ENCODE measurements around the gene PCSK7. TPM values are rescaled to one million over a fixed set of nuclear protein-coding genes. Genes with fewer than 3 reads are reported as not detected.

The PCSK7 gene
- total RNA-seq, 4 donors from 2014 or later: 56.7 to 113 (median 73.3) TPM

DNA sequence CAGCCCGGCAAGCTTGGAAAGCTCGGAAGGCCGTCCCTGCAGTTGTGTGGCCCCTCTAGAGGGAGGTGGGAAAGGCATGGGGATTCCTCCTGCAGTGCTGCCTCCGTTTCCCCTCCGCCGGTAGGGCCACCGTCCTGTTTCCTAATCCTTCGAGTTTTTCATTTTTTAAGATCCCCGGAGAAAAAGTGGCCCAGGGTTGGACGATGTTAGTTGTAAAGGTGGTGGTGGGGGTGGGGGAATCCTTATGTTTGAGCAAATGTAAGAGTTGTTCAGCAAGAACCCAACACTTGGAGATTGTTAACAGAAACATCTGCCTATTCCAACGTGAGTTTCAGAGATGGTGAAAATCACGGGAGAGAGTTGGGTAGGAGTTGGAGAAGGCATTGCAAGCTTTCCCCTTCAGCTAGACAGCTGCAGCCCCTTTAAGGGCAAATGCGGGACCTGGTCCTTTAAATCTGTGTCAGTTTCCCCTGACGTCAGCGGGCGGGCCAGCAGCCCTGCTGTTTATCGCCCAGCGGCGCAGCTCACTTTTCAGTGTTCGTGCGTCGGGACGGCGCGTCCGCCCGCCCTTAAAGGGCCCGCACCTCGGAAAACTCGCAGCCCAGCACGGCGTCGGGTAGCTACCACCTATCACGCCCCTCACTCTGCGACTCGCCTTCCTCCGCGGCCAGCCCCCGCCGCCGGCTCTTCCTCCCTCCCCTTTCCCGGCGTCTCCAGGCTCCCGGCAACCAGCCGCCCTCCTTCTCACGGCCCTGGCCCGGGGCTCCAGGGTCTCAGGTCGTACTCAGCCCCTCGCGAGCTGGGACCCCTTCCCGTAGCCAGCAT is 53.5 kb downstream of the PCSK7 start, which contains the start of gene SIDT2:
TSS of gene SIDT2 (plus strand) at position 534 of the 825 bp plus-strand sequence. CDS start 521 bp downstream, outside the sequence.
- Histone ChIP-seq H3K27me3 (no peaks in the 10 kb centered on the region), H3K4me3 (peak within 1 kb of the TSS; percentile 79), H3K9me3 (no peaks in the 10 kb centered on the region), H3K36me3 (no peaks in the 10 kb centered on the region), H3K4me1 (peaks cover 39% of the 10 kb centered on the region), H3K27ac (peak within 1 kb of the TSS; percentile 89)
- TF ChIP-seq EP300 (IDR thresholded peaks at IDR 0.05): no peak
- peak; percentile 23 to 78 for TF ChIP-seq POLR2A (IDR thresholded peaks at IDR 0.05)
- peak; percentile 50 to 87 (median 80) for TF ChIP-seq POLR2AphosphoS5 (IDR thresholded peaks at IDR 0.05)
- TF ChIP-seq, protein P1, sequence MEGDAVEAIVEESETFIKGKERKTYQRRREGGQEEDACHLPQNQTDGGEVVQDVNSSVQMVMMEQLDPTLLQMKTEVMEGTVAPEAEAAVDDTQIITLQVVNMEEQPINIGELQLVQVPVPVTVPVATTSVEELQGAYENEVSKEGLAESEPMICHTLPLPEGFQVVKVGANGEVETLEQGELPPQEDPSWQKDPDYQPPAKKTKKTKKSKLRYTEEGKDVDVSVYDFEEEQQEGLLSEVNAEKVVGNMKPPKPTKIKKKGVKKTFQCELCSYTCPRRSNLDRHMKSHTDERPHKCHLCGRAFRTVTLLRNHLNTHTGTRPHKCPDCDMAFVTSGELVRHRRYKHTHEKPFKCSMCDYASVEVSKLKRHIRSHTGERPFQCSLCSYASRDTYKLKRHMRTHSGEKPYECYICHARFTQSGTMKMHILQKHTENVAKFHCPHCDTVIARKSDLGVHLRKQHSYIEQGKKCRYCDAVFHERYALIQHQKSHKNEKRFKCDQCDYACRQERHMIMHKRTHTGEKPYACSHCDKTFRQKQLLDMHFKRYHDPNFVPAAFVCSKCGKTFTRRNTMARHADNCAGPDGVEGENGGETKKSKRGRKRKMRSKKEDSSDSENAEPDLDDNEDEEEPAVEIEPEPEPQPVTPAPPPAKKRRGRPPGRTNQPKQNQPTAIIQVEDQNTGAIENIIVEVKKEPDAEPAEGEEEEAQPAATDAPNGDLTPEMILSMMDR (IDR thresholded peaks at IDR 0.05): no peak
- 3% methylated on average over 27 of the region's 51 CpGs for WGBS
- peak; percentile 95 to 96 for DNase-seq (ENCODE audit: low spot score in 2 of 2)

DNA sequence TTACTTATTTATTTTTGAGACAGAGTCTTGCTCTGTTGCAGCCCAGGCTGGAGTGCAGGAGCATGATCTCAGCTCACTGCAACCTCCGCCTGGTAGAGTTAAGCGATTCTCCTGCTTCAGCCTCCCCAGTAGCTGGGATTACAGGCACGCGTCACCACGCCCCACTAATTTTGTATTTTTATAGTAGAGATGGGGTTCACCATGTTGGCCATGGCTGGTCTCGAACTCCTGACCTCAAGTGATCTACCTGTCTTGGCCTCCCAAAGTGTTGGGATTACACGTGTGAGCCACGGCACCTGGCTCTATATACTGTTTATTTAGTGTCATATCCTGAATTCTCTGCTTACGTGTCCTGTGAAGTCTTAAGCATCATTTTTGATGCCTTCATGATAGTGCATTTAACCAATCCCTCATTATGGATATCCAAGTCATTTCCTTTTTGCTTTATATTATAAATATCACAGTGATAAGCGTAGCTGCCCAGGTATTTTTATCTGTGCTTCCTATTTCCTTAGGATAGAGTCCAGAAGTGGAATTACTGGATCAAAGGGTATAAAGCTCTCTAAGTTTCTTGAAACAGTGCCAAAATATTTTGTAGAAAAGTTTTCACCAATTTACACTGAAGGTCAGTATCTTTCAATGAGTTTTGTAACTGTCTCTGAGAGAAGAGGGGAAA is 54.2 kb downstream of the PCSK7 start:
- DNase-seq (ENCODE audit: low spot score in 2 of 2): peak in 1 of 2 donors; percentile 31
- peaks cover 37% of the 10 kb centered on the region for H3K4me1 ChIP-seq
- no peaks in the 10 kb centered on the region for H3K9me3 ChIP-seq
- TF ChIP-seq, protein P1 (IDR thresholded peaks at IDR 0.05): no peak
- no peak for TF ChIP-seq EP300 (IDR thresholded peaks at IDR 0.05)
- H3K27ac ChIP-seq: no peak overlapping the region
- H3K4me3 ChIP-seq: peak overlapping the region; percentile 79
- H3K36me3 ChIP-seq: no peaks in the 10 kb centered on the region
- no peaks in the 10 kb centered on the region for H3K27me3 ChIP-seq
- 81% methylated on average over 10 of the region's 10 CpGs for WGBS

DNA sequence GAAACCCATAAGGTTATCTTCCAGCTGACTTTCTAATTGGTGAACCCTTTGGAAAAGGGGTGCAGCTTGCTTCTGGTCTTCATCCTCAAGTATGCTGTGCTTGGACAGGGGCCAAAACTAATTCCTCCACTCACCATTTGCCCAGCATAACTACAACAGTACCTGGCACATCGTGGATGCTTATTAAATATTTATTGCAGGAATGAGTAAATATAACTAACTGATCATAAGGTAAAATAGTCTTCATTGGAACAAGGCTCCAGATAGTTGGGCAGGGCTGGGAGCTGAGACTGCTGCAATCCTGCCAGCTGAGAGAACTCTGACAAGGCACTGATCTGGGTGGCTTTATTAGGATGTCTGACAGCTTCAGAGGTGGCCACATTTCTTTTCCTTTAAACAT is 55.7 kb downstream of the PCSK7 start:
- WGBS: 53% methylated on average over 1 of the region's 1 CpG
- Histone ChIP-seq H3K9me3 (no peaks in the 10 kb centered on the region), H3K4me3 (no peak overlapping the region), H3K36me3 (peaks cover under 1% of the 10 kb centered on the region), H3K27ac (no peak overlapping the region), H3K4me1 (peaks cover 27% of the 10 kb centered on the region), H3K27me3 (no peaks in the 10 kb centered on the region)
- TF ChIP-seq POLR2A (IDR thresholded peaks at IDR 0.05) (no peak), POLR2AphosphoS5 (IDR thresholded peaks at IDR 0.05) (no peak), EP300 (IDR thresholded peaks at IDR 0.05) (no peak)
- TF ChIP-seq, protein P1 (IDR thresholded peaks at IDR 0.05): no peak
- no peak for DNase-seq (ENCODE audit: low spot score in 2 of 2)

DNA sequence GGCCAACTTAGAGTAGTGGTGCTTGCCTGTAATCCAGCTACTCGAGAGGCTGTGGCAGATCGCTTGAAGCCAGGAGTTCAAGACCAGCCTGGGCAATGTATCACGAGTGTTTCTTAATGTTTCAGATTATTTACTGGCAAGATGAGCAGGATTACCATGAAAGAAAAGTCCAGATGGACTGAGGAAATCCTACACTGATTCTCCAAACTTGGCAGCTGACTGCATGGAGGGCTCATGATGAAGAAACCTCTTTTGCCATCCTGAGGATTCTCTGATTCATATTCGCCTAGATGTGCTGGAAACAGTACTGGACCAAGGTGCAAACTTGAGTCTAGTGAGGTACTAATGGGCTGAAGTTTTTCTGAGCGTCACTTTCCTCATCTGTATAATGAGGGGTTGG is 56.1 kb downstream of the PCSK7 start:
- peaks cover 4% of the 10 kb centered on the region for H3K36me3 ChIP-seq
- no peak for TF ChIP-seq POLR2A (IDR thresholded peaks at IDR 0.05)
- TF ChIP-seq EP300 (IDR thresholded peaks at IDR 0.05): no peak
- TF ChIP-seq POLR2AphosphoS5 (IDR thresholded peaks at IDR 0.05): no peak
- TF ChIP-seq, protein P1 (IDR thresholded peaks at IDR 0.05): no peak
- no peak overlapping the region for H3K4me3 ChIP-seq
- no peaks in the 10 kb centered on the region for H3K9me3 ChIP-seq
- DNase-seq (ENCODE audit: low spot score in 2 of 2): no peak
- 89% methylated on average over 5 of the region's 5 CpGs for WGBS
- H3K27me3 ChIP-seq: no peaks in the 10 kb centered on the region
- peaks cover 22% of the 10 kb centered on the region for H3K4me1 ChIP-seq
- no peak overlapping the region for H3K27ac ChIP-seq

DNA sequence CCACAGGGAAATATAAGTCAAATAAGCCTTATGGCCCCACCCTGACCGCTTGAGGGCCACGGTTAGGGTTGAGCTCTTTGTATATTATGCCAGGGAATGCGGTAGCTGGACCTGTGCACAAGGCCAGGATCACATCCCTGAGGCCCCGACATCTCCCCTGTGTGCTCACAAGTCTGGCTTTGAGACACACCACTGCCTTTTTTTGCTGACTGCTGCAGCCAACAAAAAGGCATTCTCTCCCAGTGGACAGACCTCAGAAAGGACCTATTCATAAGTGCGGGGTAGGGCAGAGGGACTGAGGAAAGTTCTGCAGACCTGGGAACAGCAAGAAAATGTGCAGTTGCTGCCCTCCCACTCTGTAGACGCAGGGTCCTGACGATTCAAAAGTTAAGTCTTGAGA is 56.8 kb downstream of the PCSK7 start:
- Histone ChIP-seq H3K27me3 (no peaks in the 10 kb centered on the region), H3K4me1 (peaks cover 16% of the 10 kb centered on the region), H3K4me3 (no peak overlapping the region), H3K27ac (no peak overlapping the region), H3K36me3 (peaks cover 8% of the 10 kb centered on the region), H3K9me3 (no peaks in the 10 kb centered on the region)
- WGBS: 74% methylated on average over 6 of the region's 7 CpGs
- TF ChIP-seq POLR2AphosphoS5 (IDR thresholded peaks at IDR 0.05): no peak
- TF ChIP-seq POLR2A (IDR thresholded peaks at IDR 0.05): no peak
- TF ChIP-seq, protein P1 (IDR thresholded peaks at IDR 0.05): no peak
- no peak for TF ChIP-seq EP300 (IDR thresholded peaks at IDR 0.05)
- no peak for DNase-seq (ENCODE audit: low spot score in 2 of 2)
